Gastrocnemius medialis (tissue), 4 donors: Measurements from ENCODE around the gene MYO15A. TPM values are rescaled to one million over a fixed set of nuclear protein-coding genes. Genes with fewer than 3 reads are reported as not detected.

Experiments used
- ATAC-seq, 2 donors: fragments of 150-250 bp; one replicate each; pipeline ENCODE4 v1.9.1; 2016
- DNase-seq, 2 donors: peaks; one replicate each; pipeline ENCODE4 v3.0.0-alpha.2; 2019
- H3K27ac ChIP-seq, 4 donors: fragments of 200-600 bp; sonication (generic); 1 replicate in 1 of 4; 2 replicates in 3 of 4; pipeline ENCODE4 v1.5.1; 2016 to 2018; ENCODE audit warnings: mild to moderate bottlenecking in 2 of 4, moderate library complexity in 1 of 4
- H3K27me3 ChIP-seq, 3 donors: fragments of 200-600 bp; sonication (generic) in 2 of 3; 1 replicate in 1 of 3; 2 replicates in 2 of 3; pipeline versions ENCODE4 v1.5.1 to v1.6.0; 2016 to 2019; ENCODE audit warnings: mild to moderate bottlenecking in 1 of 3, moderate library complexity in 1 of 3
- H3K36me3 ChIP-seq, 2 donors: fragments of 200-600 bp; sonication (generic) in 1 of 2; one replicate each; pipeline ENCODE4 v1.5.1; 2017 to 2018
- H3K4me1 ChIP-seq, 2 donors: fragments of 200-600 bp; sonication (generic) in 1 of 2; one replicate each; pipeline ENCODE4 v1.5.1; 2016 to 2017; ENCODE audit warnings: mild to moderate bottlenecking in 2 of 2
- H3K4me3 ChIP-seq, 4 donors: fragments of 200-600 bp; sonication (generic) in 3 of 4; 1 replicate in 1 of 4; 2 replicates in 3 of 4; pipeline ENCODE4 v1.5.1; 2016 to 2019; ENCODE audit warnings: mild to moderate bottlenecking in 2 of 4
- H3K9me3 ChIP-seq, 3 donors: fragments of 200-600 bp; sonication (generic) in 2 of 3; 1 replicate in 1 of 3; 2 replicates in 2 of 3; pipeline ENCODE4 v1.5.1; 2016 to 2019
- POLR2A ChIP-seq, 2 donors: fragments of 450-650 bp; IDR thresholded peaks; one replicate each; pipeline ENCODE4 v1.6.1; 2017; ENCODE audit warnings: antibody characterized with exemption in 2 of 2, mild to moderate bottlenecking in 2 of 2, moderate library complexity in 2 of 2
- in situ Hi-C, 4 donors: fragments of 200-750 bp; cut with MboI; loops; one replicate each; pipeline versions ENCODE4 v1.15.0 to v1.8.0; 2017; ENCODE audit warnings: low sequenced_read_pairs in 4 of 4
- intact Hi-C: fragments of 100-400 bp; cut with DNase I; formaldehyde crosslinking; loops from one replicate; pipeline ENCODE4 v1.15.1; 2023; ENCODE audit warnings: low total_unique reads
- total RNA-seq, 4 donors: library from RNA; depleted of rRNA; stranded (reverse); fragments of >200 nt; gene quantifications; one replicate each; pipeline versions ENCODE4 v1.1.0 to v1.2.3, GENCODE V29; 2016
- TF ChIP-seq, protein P1 (sequence below), 5 experiments: fragments of 450-650 bp in 3 of 5; fragments of 200-600 bp in 2 of 5; sonication (generic) in 2 of 5; IDR thresholded peaks in 4 of 5; conservative IDR thresholded peaks in 1 of 5; 1 replicate in 4 of 5; 2 replicates in 1 of 5; pipeline ENCODE4 v1.5.1; 2016 to 2019; ENCODE audit warnings: antibody characterized with exemption in 5 of 5, mild to moderate bottlenecking in 3 of 5, moderate library complexity in 3 of 5

The MYO15A gene
- total RNA-seq, 4 donors from 2014 or later, result 0.04 to 0.70 (median 0.31) TPM; not detected in 1

DNA sequence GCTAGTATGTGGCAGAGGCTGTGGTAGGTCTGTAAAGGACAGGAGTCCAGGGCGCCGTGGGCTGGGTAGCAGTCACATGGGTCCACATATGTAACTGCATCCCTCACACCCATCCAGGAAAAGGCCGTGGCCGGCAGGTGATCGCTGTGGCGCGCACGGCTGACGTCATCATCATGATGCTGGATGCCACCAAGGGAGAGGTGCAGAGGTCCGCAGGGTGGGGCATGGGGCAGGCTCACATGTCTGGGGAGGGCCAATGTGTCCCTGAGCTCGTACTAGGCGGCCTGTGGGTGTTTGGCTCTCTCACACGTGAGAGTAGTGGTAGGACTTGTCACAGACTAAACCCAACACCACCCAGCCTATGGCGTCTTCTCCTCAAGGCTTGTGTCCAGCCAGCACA is 9.0 kb upstream of the MYO15A start:
- Histone ChIP-seq H3K27ac (no peak overlapping the region), H3K27me3 (no peaks in the 10 kb centered on the region), H3K36me3 (peaks cover 0 to 90% of the 10 kb centered on the region in 2 donors), H3K4me1 (no peaks in the 10 kb centered on the region), H3K9me3 (no peaks in the 10 kb centered on the region), H3K4me3 (no peak overlapping the region)
- intact Hi-C loops (no loop called here), in situ Hi-C loops (no loop called here)
- no peak for TF ChIP-seq POLR2A (IDR thresholded peaks at IDR 0.05)
- TF ChIP-seq, protein P1, sequence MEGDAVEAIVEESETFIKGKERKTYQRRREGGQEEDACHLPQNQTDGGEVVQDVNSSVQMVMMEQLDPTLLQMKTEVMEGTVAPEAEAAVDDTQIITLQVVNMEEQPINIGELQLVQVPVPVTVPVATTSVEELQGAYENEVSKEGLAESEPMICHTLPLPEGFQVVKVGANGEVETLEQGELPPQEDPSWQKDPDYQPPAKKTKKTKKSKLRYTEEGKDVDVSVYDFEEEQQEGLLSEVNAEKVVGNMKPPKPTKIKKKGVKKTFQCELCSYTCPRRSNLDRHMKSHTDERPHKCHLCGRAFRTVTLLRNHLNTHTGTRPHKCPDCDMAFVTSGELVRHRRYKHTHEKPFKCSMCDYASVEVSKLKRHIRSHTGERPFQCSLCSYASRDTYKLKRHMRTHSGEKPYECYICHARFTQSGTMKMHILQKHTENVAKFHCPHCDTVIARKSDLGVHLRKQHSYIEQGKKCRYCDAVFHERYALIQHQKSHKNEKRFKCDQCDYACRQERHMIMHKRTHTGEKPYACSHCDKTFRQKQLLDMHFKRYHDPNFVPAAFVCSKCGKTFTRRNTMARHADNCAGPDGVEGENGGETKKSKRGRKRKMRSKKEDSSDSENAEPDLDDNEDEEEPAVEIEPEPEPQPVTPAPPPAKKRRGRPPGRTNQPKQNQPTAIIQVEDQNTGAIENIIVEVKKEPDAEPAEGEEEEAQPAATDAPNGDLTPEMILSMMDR (IDR thresholded peaks at IDR 0.05 in 4 of 5, conservative IDR thresholded peaks at IDR 0.05 in 1 of 5), result no peak
- no peak for DNase-seq
- no peak for ATAC-seq

DNA sequence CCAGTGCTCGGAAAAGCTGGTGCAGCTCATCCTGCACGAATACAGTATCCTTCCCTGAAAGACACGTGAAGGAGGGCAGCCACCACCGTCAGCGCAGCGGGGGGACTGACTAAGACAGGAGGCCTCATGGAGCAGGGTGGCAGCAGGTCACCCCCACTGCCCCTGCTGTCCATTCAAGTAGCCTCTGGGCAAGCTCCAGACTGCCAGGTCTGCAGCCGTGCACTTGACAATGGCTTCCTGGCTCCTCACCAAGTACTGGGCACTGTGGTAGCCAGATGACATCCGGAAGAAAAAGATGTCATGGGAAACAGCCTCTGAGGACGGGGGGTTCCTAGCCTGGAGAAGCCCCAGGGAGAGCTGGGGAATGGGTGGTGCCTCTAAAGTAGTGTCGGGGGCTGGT is 7.9 kb upstream of the MYO15A start:
- Histone ChIP-seq H3K27me3 (no peaks in the 10 kb centered on the region), H3K4me3 (no peak overlapping the region), H3K27ac (no peak overlapping the region), H3K36me3 (peaks cover 0 to 92% of the 10 kb centered on the region in 2 donors), H3K4me1 (no peaks in the 10 kb centered on the region), H3K9me3 (no peaks in the 10 kb centered on the region)
- intact Hi-C loops, result no loop called here
- no peak for TF ChIP-seq POLR2A (IDR thresholded peaks at IDR 0.05)
- TF ChIP-seq, protein P1 (IDR thresholded peaks at IDR 0.05 in 4 of 5, conservative IDR thresholded peaks at IDR 0.05 in 1 of 5), result no peak
- ATAC-seq (no peak), DNase-seq (no peak)
- in situ Hi-C loops, result no loop called here

DNA sequence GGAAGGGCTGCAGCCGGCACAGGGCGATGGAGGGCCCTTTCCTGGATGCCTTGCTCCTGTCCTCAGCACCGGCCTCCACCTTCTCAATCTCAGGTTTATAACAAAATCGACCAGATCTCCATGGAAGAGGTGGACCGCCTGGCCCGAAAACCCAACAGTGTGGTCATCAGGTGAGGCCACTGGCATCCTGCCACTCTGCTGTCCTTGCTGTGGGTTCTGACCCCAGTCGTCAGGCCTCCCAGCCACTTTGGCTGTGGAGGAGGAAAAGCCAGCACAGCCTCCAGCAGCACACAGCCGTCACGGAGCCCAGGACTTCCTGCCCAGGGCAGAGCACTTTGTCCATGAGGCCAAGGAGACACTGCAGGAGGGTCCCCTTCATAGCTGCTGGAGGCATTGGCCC is 6.7 kb upstream of the MYO15A start:
- Histone ChIP-seq H3K4me3 (no peak overlapping the region), H3K27ac (no peak overlapping the region), H3K9me3 (no peaks in the 10 kb centered on the region), H3K4me1 (no peaks in the 10 kb centered on the region), H3K27me3 (no peaks in the 10 kb centered on the region), H3K36me3 (peaks cover 0 to 87% of the 10 kb centered on the region in 2 donors)
- DNase-seq (no peak), ATAC-seq (no peak)
- in situ Hi-C loops, result no loop called here
- intact Hi-C loops, result no loop called here
- TF ChIP-seq, protein P1 (IDR thresholded peaks at IDR 0.05 in 4 of 5, conservative IDR thresholded peaks at IDR 0.05 in 1 of 5), result no peak
- no peak for TF ChIP-seq POLR2A (IDR thresholded peaks at IDR 0.05)

DNA sequence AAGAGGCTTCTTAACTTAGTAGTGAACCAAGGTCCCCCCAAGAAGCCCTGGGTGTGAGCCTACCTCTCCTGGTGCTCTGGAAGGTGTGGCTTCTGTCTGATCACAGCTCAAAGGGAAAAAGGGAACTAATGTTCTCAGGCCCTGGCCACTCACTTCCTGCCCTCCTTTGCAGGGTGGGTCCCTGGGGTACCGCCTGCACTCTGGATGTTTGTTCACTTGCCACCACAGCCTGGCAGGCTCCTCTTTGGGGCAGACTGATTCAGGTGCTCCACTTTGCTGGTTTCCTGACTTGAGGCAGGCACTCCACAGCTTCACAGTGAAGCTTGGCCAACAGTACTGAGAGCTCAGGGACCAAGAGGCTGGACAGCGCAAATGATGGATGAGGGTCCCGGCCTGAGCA is 5.9 kb upstream of the MYO15A start:
- intact Hi-C loops, result no loop called here
- TF ChIP-seq, protein P1 (IDR thresholded peaks at IDR 0.05 in 4 of 5, conservative IDR thresholded peaks at IDR 0.05 in 1 of 5), result no peak
- TF ChIP-seq POLR2A (IDR thresholded peaks at IDR 0.05), result no peak
- Histone ChIP-seq H3K27me3 (no peaks in the 10 kb centered on the region), H3K4me1 (no peaks in the 10 kb centered on the region), H3K27ac (no peak overlapping the region), H3K36me3 (peaks cover 0 to 87% of the 10 kb centered on the region in 2 donors), H3K9me3 (no peaks in the 10 kb centered on the region), H3K4me3 (no peak overlapping the region)
- in situ Hi-C loops, result no loop called here
- ATAC-seq, result no peak
- no peak for DNase-seq

GRCh38 chr17:18105027-18105426 is 3.5 kb upstream of the MYO15A start:
- Histone ChIP-seq H3K4me3 (no peak overlapping the region), H3K27ac (no peak overlapping the region), H3K9me3 (no peaks in the 10 kb centered on the region), H3K27me3 (no peaks in the 10 kb centered on the region), H3K4me1 (no peaks in the 10 kb centered on the region), H3K36me3 (peaks cover 0 to 63% of the 10 kb centered on the region in 2 donors)
- DNase-seq, result no peak
- in situ Hi-C loops (no loop called here), intact Hi-C loops (no loop called here)
- no peak for ATAC-seq
- TF ChIP-seq, protein P1 (IDR thresholded peaks at IDR 0.05 in 4 of 5, conservative IDR thresholded peaks at IDR 0.05 in 1 of 5), result no peak
- no peak for TF ChIP-seq POLR2A (IDR thresholded peaks at IDR 0.05)
